Transverse colon (tissue), 4 donors: ENCODE results near the gene IER2. TPM values are rescaled to one million over a fixed set of nuclear protein-coding genes. Genes with fewer than 3 reads are reported as not detected.

ENCODE experiments used
- DNase-seq: peaks from one replicate; pipeline ENCODE4 v3.0.0-alpha.2; 2019
- H3K27ac ChIP-seq, 4 donors: fragments of 200-600 bp; sonication (generic); 2 replicates each; pipeline ENCODE4 v1.5.1; 2016 to 2018; ENCODE audit warnings: inconsistent platforms in 4 of 4
- H3K27me3 ChIP-seq: fragments of 200-600 bp; sonication (generic); 2 replicates; pipeline ENCODE4 v1.5.1; 2017; ENCODE audit warnings: inconsistent platforms
- H3K36me3 ChIP-seq, 4 donors: fragments of 200-600 bp; sonication (generic); 2 replicates each; pipeline ENCODE4 v1.5.1; 2017 to 2019; ENCODE audit warnings: inconsistent platforms in 4 of 4
- H3K4me1 ChIP-seq, 4 donors: fragments of 200-600 bp; sonication (generic); 2 replicates each; pipeline ENCODE4 v1.5.1; 2017 to 2020; ENCODE audit warnings: inconsistent platforms in 4 of 4
- H3K4me3 ChIP-seq, 4 donors: fragments of 200-600 bp; sonication (generic); 1 replicate in 1 of 4; 2 replicates in 3 of 4; pipeline versions ENCODE4 v1.5.1 to v1.6.1; 2017 to 2019; ENCODE audit warnings: inconsistent platforms in 4 of 4
- H3K9me3 ChIP-seq, 2 donors: fragments of 200-600 bp; sonication (generic); 2 replicates each; pipeline ENCODE4 v1.5.1; 2017 to 2019; ENCODE audit warnings: inconsistent platforms in 2 of 2
- CTCF ChIP-seq, 5 experiments: fragments of 200-600 bp in 3 of 5; fragments of 450-650 bp in 2 of 5; sonication (generic) in 3 of 5; IDR thresholded peaks; 1 replicate in 2 of 5; 2 replicates in 3 of 5; pipeline ENCODE4 v1.5.1; 2016 to 2017; ENCODE audit warnings: antibody characterized with exemption in 5 of 5, inconsistent platforms in 3 of 5, mild to moderate bottlenecking in 2 of 5, moderate library complexity in 1 of 5
- EP300 ChIP-seq: sonication (generic); formaldehyde crosslinking; IDR thresholded peaks from one replicate; pipeline ENCODE4 v1.6.1; 2017; ENCODE audit warnings: antibody characterized with exemption, low read depth
- POLR2A ChIP-seq: fragments of 450-650 bp; IDR thresholded peaks from one replicate; pipeline ENCODE4 v1.6.1; 2016; ENCODE audit warnings: antibody characterized with exemption, mild to moderate bottlenecking, moderate library complexity
- POLR2AphosphoS5 ChIP-seq, 3 donors: sonication (generic); formaldehyde crosslinking; IDR thresholded peaks; one replicate each; pipeline ENCODE4 v1.6.1; 2016; ENCODE audit warnings: antibody characterized with exemption in 3 of 3
- WGBS, 2 donors: methylation state at CpG; one replicate each; pipeline ENCODE4 v1.1.5; 2018; ENCODE audit warnings: low coverage in 1 of 2; 5-methylcytosine and 5-hydroxymethylcytosine counted together
- in situ Hi-C, 4 donors: fragments of 200-750 bp; cut with MboI; loops; one replicate each; pipeline versions ENCODE4 v1.15.0 to v1.15.1; 2017; ENCODE audit warnings: low sequenced_read_pairs in 3 of 4, low pct_ligation_motif_present in 1 of 4, low pct_unique_long_range_greater_than_20kb in 1 of 4
- intact Hi-C: fragments of 100-400 bp; cut with DNase I; formaldehyde crosslinking; loops from one replicate; pipeline ENCODE4 v1.15.1; 2023; ENCODE audit warnings: low total_unique reads
- total RNA-seq, 4 donors: library from RNA; depleted of rRNA; stranded (reverse); fragments of >200 nt; gene quantifications; one replicate each; pipeline ENCODE4 v1.1.0, GENCODE V29; 2016

The IER2 gene
- total RNA-seq, 4 donors from 2014 or later, result 184 to 503 (median 244) TPM

- H3K4me3 ChIP-seq, result no peak overlapping the region
- H3K27ac ChIP-seq, result no peak overlapping the region
- no peaks in the 10 kb centered on the region for H3K9me3 ChIP-seq
- intact Hi-C loops, result no loop called here
- 94 to 100% methylated on average over 6 to 20 of the region's 20 CpGs for WGBS, 2 donors
- H3K36me3 ChIP-seq, result no peaks in the 10 kb centered on the region
- no peaks in the 10 kb centered on the region for H3K27me3 ChIP-seq
- in situ Hi-C loops, result loop anchor here in 1 of 4 donors (25.0 kb wide), 1 partner anchor 139 kb away; no protein-coding TSS in a partner anchor
- TF ChIP-seq EP300 (no peak), CTCF (IDR thresholded peaks at IDR 0.05) (no peak), POLR2A (no peak), POLR2AphosphoS5 (IDR thresholded peaks at IDR 0.05) (no peak)
- peaks cover 6 to 19% (median 15%) of the 10 kb centered on the region in 4 donors for H3K4me1 ChIP-seq
- no peak for DNase-seq
Observed at GRCh38 chr19:13122980-13123957, 26.9 kb upstream of the IER2 start.

GRCh38 chr19:13127051-13127450 is 23.2 kb upstream of the IER2 start:
- intact Hi-C loops (loop anchor here (5.0 kb wide), 1 partner anchor 135 kb away; no protein-coding TSS in a partner anchor), in situ Hi-C loops (no loop called here)
- Histone ChIP-seq H3K4me1 (no peaks in the 10 kb centered on the region), H3K9me3 (no peaks in the 10 kb centered on the region), H3K4me3 (no peak overlapping the region), H3K27ac (no peak overlapping the region), H3K36me3 (no peaks in the 10 kb centered on the region), H3K27me3 (no peaks in the 10 kb centered on the region)
- 88% methylated on average over 9 of the region's 9 CpGs; no CpG with 5 or more reads in 1 of the 2 donors for WGBS, 2 donors
- TF ChIP-seq EP300 (no peak), CTCF (IDR thresholded peaks at IDR 0.05) (no peak), POLR2A (no peak), POLR2AphosphoS5 (IDR thresholded peaks at IDR 0.05) (no peak)
- DNase-seq, result no peak

- no peak for TF ChIP-seq EP300
- TF ChIP-seq CTCF (IDR thresholded peaks at IDR 0.05), result no peak
- no peak for TF ChIP-seq POLR2AphosphoS5 (IDR thresholded peaks at IDR 0.05)
- TF ChIP-seq POLR2A, result no peak
- Histone ChIP-seq H3K4me3 (no peak overlapping the region), H3K27ac (no peak overlapping the region), H3K36me3 (no peaks in the 10 kb centered on the region), H3K4me1 (no peaks in the 10 kb centered on the region), H3K9me3 (no peaks in the 10 kb centered on the region), H3K27me3 (no peaks in the 10 kb centered on the region)
- no peak for DNase-seq
- 60 to 92% methylated on average over 2 to 6 of the region's 6 CpGs for WGBS, 2 donors
- intact Hi-C loops (loop anchor here (5.0 kb wide), 1 partner anchor 134 kb away; no protein-coding TSS in a partner anchor), in situ Hi-C loops (no loop called here)
Observed at GRCh38 chr19:13127811-13128575, 22.2 kb upstream of the IER2 start.

GRCh38 chr19:13128583-13128982 is 21.6 kb upstream of the IER2 start:
- no peak for DNase-seq

More at GRCh38 chr19:13128583-13128982, 21.6 kb upstream of the IER2 start:
- H3K9me3 ChIP-seq, result no peaks in the 10 kb centered on the region
- no peaks in the 10 kb centered on the region for H3K36me3 ChIP-seq
- WGBS, 2 donors, result 75% methylated on average over 1 of the region's 1 CpG; no CpG with 5 or more reads in 1 of the 2 donors
- H3K27me3 ChIP-seq, result no peaks in the 10 kb centered on the region
- in situ Hi-C loops, result no loop called here
- intact Hi-C loops, result loop anchor here (5.0 kb wide), 1 partner anchor 134 kb away; no protein-coding TSS in a partner anchor
- H3K4me1 ChIP-seq, result peaks cover 0 to 3% (median 0%) of the 10 kb centered on the region in 4 donors
- no peak overlapping the region for H3K4me3 ChIP-seq
- no peak overlapping the region for H3K27ac ChIP-seq
- TF ChIP-seq CTCF (IDR thresholded peaks at IDR 0.05) (no peak), POLR2A (no peak), EP300 (no peak), POLR2AphosphoS5 (IDR thresholded peaks at IDR 0.05) (no peak)
